SK-N-SH (cell line): ENCODE results near the gene ARMC8. TPM values are rescaled to one million over a fixed set of nuclear protein-coding genes. Genes with fewer than 3 reads are reported as not detected.

Experiments
- CTCF ChIA-PET: fragments of 300-600, 350-600 bp; formaldehyde crosslinking; extraction: SDS; loops from one replicate; lab custom pipeline; 2021; lab: Yijun Ruan, JAX
- POLR2A ChIA-PET: fragments of 350-600 bp; sonication (Branson Sonifier 250); formaldehyde crosslinking; extraction: SDS; loops from one replicate; lab custom pipeline; 2020; ENCODE audit warnings: antibody characterized with exemption, inconsistent platforms; lab: Yijun Ruan, JAX
- DNase-seq: peaks from one replicate; pipeline ENCODE4 v3.0.0; 2012
- H2AFZ ChIP-seq: fragments of 200-600 bp; sonication (generic); 2 replicates; pipeline ENCODE4 v1.8.1; 2016; ENCODE audit warnings: antibody characterized with exemption, mild to moderate bottlenecking, low read depth
- H3F3A ChIP-seq: fragments of 200-600 bp; sonication (generic); replicated peaks from 2 replicates; pipeline ENCODE3; 2016; ENCODE audit warnings: antibody characterized with exemption, mild to moderate bottlenecking; ENCODE audit not compliant: insufficient read depth
- H3K27ac ChIP-seq, 2 experiments: fragments of 200-500 bp in 1 of 2; fragments of 200-600 bp in 1 of 2; sonication (Bioruptor generic) in 1 of 2; sonication (generic), shearing (Covaris generic) in 1 of 2; 2 replicates each; pipeline versions ENCODE4 v1.5.1 to v1.6.1; 2014 to 2016; ENCODE audit warnings: low read depth in 2 of 2, inconsistent platforms in 1 of 2, low read length in 1 of 2, mild to moderate bottlenecking in 1 of 2, mixed read lengths in 1 of 2
- H3K27me3 ChIP-seq: fragments of 200-600 bp; sonication (generic), shearing (Covaris generic); 2 replicates; pipeline ENCODE4 v1.6.1; 2016; ENCODE audit warnings: mixed run types; ENCODE audit not compliant: insufficient read depth
- H3K36me3 ChIP-seq, 2 experiments: fragments of 200-500 bp in 1 of 2; fragments of 200-600 bp in 1 of 2; sonication (Bioruptor generic) in 1 of 2; sonication (generic) in 1 of 2; replicated peaks in 1 of 2; 2 replicates each; pipeline versions ENCODE3 to v1.5.1; 2014 to 2016; ENCODE audit warnings: low read length in 1 of 2, mild to moderate bottlenecking in 1 of 2; ENCODE audit not compliant: insufficient read depth in 2 of 2, control insufficient read depth in 1 of 2
- H3K4me1 ChIP-seq, 2 experiments: fragments of 200-500 bp in 1 of 2; fragments of 200-600 bp in 1 of 2; sonication (Bioruptor generic) in 1 of 2; sonication (generic), shearing (Covaris generic) in 1 of 2; 2 replicates each; pipeline versions ENCODE4 v1.5.1 to v1.6.1; 2014 to 2016; ENCODE audit warnings: low read depth in 1 of 2, low read length in 1 of 2, mixed run types in 1 of 2; ENCODE audit not compliant: insufficient read depth in 2 of 2, control insufficient read depth in 1 of 2
- H3K4me2 ChIP-seq: fragments of 200-600 bp; sonication (generic), shearing (Covaris generic); 2 replicates; pipeline ENCODE4 v1.6.1; 2017; ENCODE audit warnings: mixed run types
- H3K4me3 ChIP-seq, 2 experiments: fragments of 200-500 bp in 1 of 2; fragments of 200-600 bp in 1 of 2; sonication (Bioruptor generic) in 1 of 2; sonication (generic), shearing (Covaris generic) in 1 of 2; 2 replicates each; pipeline versions ENCODE4 v1.5.1 to v1.8.1; 2014 to 2016; ENCODE audit warnings: low read depth in 2 of 2, inconsistent platforms in 1 of 2, low read length in 1 of 2, mild to moderate bottlenecking in 1 of 2, mixed read lengths in 1 of 2, moderate library complexity in 1 of 2
- H3K79me2 ChIP-seq: fragments of 200-600 bp; sonication (generic); 2 replicates; pipeline ENCODE4 v1.8.1; 2017; ENCODE audit warnings: mild to moderate bottlenecking; ENCODE audit not compliant: insufficient read depth
- H3K9ac ChIP-seq: fragments of 200-600 bp; sonication (generic); 2 replicates; pipeline ENCODE4 v1.6.1; 2017; ENCODE audit warnings: mixed run types
- H3K9me2 ChIP-seq: fragments of 200-600 bp; sonication (generic); 2 replicates; pipeline ENCODE4 v1.6.1; 2017; ENCODE audit warnings: mixed run types
- H3K9me3 ChIP-seq: fragments of 200-600 bp; sonication (generic); 2 replicates; pipeline ENCODE4 v1.6.1; 2017; ENCODE audit warnings: mixed run types, mild to moderate bottlenecking, moderate library complexity
- H4K20me1 ChIP-seq: fragments of 200-600 bp; sonication (generic); 2 replicates; pipeline ENCODE4 v1.6.1; 2017; ENCODE audit warnings: mild to moderate bottlenecking, mixed run types; ENCODE audit not compliant: insufficient read depth
- FOSL2 ChIP-seq: IDR thresholded peaks from 2 replicates; pipeline ENCODE4 v1.4.0; 2012; ENCODE audit warnings: low read depth, mild to moderate bottlenecking, moderate library complexity, borderline replicate concordance
- IRF3 ChIP-seq: fragments of 150-350 bp; IDR thresholded peaks from 2 replicates; pipeline ENCODE4 v1.6.1; 2016; ENCODE audit warnings: mild to moderate bottlenecking, low read depth, low read length
- MXI1 ChIP-seq: IDR thresholded peaks from 2 replicates; pipeline ENCODE4 v1.6.1; 2012; ENCODE audit warnings: mild to moderate bottlenecking, low read depth, low read length, improper control_type of control experiment
- PBX3 ChIP-seq: IDR thresholded peaks from 2 replicates; pipeline ENCODE4; 2012
- REST ChIP-seq: IDR thresholded peaks from 2 replicates; pipeline ENCODE4 v1.6.1; 2012; ENCODE audit warnings: mild to moderate bottlenecking, low read depth, low read length, moderate library complexity
- TEAD4 ChIP-seq: IDR thresholded peaks from 2 replicates; pipeline ENCODE4 v1.4.0; 2012; ENCODE audit warnings: mild to moderate bottlenecking, borderline replicate concordance; ENCODE audit not compliant: insufficient read depth
- YY1 ChIP-seq: IDR thresholded peaks from 2 replicates; pipeline ENCODE4 v1.4.0; 2012; ENCODE audit warnings: low read depth, mild to moderate bottlenecking
- WGBS: methylation state at CpG from one replicate; pipeline ENCODE4 v1.1.6; 2017; ENCODE audit warnings: low lambda C conversion rate; 5-methylcytosine and 5-hydroxymethylcytosine counted together
- polyA plus RNA-seq, 3 experiments: library from polyadenylated mRNA; depleted of rRNA; stranded (reverse); fragments of >200 nt; gene quantifications; 2 replicates each; pipeline ENCODE4 v1.2.3, GENCODE V29; 2012

ARMC8 gene
- polyA plus RNA-seq, 1 of the 3 experiments (the other 2 are of a cell fraction), result 35.5 TPM

DNA sequence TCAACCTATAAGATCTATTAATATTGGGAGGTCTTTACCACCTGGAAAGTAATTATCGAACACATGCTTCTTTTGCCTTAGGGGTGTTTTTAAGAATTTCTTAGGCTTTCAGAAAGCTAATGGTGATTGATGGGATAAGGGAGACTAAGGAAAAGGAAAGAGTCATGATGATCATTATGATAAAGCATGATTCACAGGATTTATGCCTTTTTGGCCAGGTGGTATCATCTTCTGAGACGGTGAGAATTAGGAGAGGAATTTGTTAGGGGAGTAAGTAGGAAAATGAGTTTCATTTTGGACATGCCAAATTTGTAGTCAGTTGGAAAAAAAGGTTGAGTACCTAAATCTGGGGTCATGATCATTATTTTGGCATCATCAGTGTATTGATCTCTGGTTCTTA, 8.9 kb downstream of the ARMC8 start:
- no peak for DNase-seq
- 51% methylated on average over 2 of the region's 2 CpGs for WGBS
- Histone ChIP-seq H3F3A (no peaks in the 10 kb centered on the region), H3K27ac (no peak overlapping the region), H3K9me2 (no peaks in the 10 kb centered on the region), H3K79me2 (peaks cover 97% of the 10 kb centered on the region), H3K9ac (no peak overlapping the region), H3K36me3 (peaks cover 9 to 23% of the 10 kb centered on the region in 2 experiments), H2AFZ (no peak overlapping the region), H3K9me3 (no peaks in the 10 kb centered on the region), H3K4me2 (no peak overlapping the region), H3K4me1 (peaks cover 0 to 7% of the 10 kb centered on the region in 2 experiments; a peak in 1 of 4 replicates), H3K27me3 (no peaks in the 10 kb centered on the region), H4K20me1 (peaks cover 84% of the 10 kb centered on the region), H3K4me3 (no peak overlapping the region)
- TF ChIP-seq YY1, result no peak
- peak; percentile 35; the same call in 1 of the 2 replicates for TF ChIP-seq PBX3
- TF ChIP-seq MXI1, result no peak
- no peak for TF ChIP-seq IRF3
- ChIA-PET CTCF (interaction anchor here (1.9 kb wide), 1 partner anchor 13 kb away, joined by 4 read pairs; no protein-coding TSS in a partner anchor), POLR2A (interaction anchor here (1.5 kb wide), 1 partner anchor 9 kb away, joined by 3 read pairs; the partner anchor contains the start of gene ARMC8)

DNA sequence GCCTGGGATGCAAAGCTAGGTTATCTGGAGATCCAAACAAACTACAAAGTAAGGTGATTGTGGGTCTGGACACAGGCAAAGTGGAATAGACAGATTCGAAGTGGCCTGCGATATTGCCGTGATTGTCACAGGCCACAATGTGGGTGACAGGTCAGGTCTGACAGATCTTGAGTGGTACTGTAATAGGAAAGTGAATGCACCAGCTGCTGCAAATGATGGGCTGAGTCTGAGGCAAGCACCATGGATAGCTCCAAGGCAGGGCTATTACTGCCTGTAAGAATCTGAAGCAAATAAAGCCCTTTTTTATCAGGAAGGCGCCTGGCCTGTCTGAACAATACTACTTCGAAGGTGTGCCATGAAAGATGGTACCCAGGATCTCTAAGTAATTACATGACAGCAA, 10.0 kb downstream of the ARMC8 start:
- TF ChIP-seq TEAD4 (no peak), FOSL2 (no peak), REST (peak; percentile 98)
- ChIA-PET POLR2A (interaction anchor here (1.5 kb wide), 1 partner anchor 10 kb away, joined by 3 read pairs; the partner anchor contains the start of gene ARMC8), CTCF (interaction anchor here (1.9 kb wide), 1 partner anchor 12 kb away, joined by 4 read pairs; no protein-coding TSS in a partner anchor)
- Histone ChIP-seq H3K9me2 (no peaks in the 10 kb centered on the region), H4K20me1 (peaks cover 85% of the 10 kb centered on the region), H3K79me2 (peaks cover 97% of the 10 kb centered on the region), H3K9me3 (no peaks in the 10 kb centered on the region), H3F3A (no peaks in the 10 kb centered on the region), H3K27ac (no peak overlapping the region), H3K4me1 (peaks cover 0 to 7% of the 10 kb centered on the region in 2 experiments; a peak in 1 of 4 replicates), H3K9ac (no peak overlapping the region), H3K4me3 (no peak overlapping the region), H3K4me2 (no peak overlapping the region), H2AFZ (no peak overlapping the region), H3K27me3 (no peaks in the 10 kb centered on the region), H3K36me3 (peaks cover 4 to 17% of the 10 kb centered on the region in 2 experiments)
- 94% methylated on average over 5 of the region's 5 CpGs for WGBS
- DNase-seq, result no peak
